Ecto neural progenitor cell (in vitro differentiated cells): ENCODE measurements around the gene VCAN.

Source experiments
- DNase-seq: peaks from one replicate; pipeline ENCODE4 v3.0.0-alpha.2; 2018; ENCODE audit warnings: low spot score

The VCAN gene

GRCh38 chr5:83467371-83468035 is 4.0 kb upstream of the VCAN start:
- DNase-seq: no peak

DNA sequence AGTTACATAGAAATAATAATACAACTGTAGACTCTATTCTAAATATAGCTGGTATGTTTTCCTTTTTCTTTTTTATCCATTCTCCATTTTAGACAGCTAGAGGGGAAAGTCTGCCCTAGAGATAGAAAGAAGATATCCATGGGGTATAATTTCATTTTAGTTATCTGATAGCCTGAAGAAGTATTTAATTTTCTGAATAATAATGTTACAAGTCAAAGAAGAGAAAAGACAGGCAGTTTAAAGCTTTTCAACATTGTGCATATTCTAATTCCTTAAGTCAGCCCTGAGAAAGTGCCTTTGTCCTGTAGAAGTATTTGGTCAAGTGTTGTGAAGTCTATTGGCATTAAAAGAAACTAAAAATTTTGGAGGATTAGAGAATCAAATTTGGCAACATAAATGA is 2.5 kb upstream of the VCAN start:
- DNase-seq: no peak

- DNase-seq: peak; percentile 69
Observed at GRCh38 chr5:83470526-83471404, 779 bp upstream of the VCAN start.

- DNase-seq: no peak
Observed at GRCh38 chr5:83472213-83472507, 616 bp downstream of the VCAN start.

DNA sequence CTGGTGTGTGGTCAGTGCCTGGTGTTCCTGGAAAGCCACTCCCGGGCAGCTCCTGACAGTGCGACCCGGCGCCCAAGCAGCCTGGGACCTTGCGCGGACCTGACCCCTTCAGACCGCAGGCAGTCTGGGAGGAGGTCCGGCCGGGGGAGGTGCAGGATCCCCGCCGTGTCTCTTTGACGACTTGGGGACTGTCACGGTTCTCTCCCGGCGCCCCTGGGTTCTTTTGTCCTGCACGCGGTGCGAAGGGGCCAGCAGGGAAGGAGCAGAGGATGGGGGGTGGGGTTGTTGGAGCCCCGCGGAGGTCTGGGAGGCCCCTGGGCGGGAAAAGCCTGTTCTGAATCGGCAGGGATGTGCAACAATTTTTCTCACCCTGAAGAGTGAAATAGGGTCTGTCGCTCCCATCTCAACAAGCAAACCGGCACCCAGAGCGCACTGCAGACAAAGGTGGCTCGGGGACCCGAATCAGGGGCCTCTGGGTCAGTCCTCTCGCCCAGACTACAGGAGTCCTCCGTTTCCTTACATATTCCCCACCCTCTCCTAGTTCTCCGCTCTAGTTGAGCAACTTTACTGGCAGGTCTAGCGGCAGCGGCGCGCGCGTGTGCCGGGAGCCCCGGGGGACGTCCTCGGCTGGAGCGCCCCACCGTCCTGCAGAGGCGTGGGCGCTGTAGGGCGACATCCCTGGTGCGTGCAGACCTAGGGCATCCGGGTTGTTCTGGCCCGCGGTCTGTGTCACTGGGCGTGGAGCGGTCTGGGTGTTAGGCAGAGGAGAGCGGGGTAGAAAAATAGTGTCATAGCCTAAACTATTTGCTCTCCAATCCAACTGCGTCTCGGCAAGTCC is 1.2 kb downstream of the VCAN start:
- peak; percentile 79 for DNase-seq

DNA sequence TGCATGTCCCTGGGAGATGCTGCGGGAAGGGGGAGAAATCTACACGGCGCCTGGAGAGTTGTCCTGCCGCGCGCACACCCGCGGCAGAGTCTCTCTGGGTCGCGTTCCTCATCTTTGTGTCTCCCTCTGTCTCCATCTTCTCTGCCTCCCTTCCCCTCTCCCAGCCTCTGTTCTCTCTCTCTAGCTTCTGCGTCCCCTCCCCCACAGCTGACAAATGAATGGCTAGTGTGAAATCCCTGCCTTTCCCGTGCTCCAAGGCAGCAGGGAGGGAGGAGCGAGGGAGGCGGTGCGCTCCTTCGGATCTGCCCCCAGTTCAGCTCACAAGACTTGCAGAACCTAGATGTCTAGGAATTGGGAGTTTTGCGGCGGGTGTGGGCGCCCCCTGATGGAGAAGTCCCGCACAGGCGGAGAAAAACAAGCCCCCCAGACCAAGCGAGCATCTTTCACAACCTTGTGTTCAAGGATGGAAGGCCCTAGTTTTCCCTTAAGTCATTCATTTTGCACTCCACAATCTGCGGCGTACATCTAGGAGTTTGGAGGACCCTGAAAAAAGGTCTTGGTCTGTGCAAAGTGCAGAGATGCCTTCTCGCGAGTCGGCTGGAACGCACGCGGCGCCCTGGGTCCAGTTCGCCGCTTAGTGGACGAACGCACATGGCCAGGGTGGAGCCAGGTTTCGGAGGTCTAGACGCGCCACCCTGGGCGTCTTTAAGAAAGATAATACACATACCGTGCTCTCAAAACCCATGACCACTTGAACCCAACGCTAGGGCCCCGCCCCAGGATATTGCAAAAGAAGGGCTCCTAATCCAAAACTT is 2.0 kb downstream of the VCAN start:
- peak; percentile 96 for DNase-seq

DNA sequence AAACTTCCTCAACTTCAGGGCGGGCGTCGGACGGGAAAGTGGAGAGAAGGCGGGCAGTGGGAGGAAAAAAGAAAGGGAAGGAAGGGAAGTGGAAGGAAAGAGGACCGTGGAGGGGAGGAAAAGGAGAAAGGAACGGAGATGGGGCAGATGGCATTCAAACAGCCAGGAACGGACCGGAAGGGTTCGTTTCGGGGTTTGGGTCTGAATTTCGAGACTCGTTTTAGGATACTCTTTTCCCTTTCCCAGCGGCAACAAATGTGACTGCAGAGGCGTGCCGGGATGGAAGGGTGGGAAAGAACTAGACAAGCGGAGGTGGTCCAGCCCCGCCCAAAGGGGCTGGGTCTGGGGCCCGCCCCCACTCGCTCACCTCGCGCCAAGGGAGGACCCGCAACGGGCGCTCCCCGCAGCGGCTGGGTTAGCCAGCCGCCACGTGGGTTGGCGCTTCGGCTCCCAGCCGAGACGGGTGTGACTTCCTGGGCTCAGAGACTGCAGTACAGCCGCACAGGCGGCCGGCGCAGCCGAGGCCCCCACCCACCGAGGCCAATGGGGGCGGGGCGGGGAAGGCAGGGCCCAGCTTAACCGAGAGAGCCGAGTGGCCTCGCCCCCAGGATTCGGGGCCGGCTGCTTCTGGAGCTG is 2.7 kb downstream of the VCAN start:
- peak; percentile 93 for DNase-seq

DNA sequence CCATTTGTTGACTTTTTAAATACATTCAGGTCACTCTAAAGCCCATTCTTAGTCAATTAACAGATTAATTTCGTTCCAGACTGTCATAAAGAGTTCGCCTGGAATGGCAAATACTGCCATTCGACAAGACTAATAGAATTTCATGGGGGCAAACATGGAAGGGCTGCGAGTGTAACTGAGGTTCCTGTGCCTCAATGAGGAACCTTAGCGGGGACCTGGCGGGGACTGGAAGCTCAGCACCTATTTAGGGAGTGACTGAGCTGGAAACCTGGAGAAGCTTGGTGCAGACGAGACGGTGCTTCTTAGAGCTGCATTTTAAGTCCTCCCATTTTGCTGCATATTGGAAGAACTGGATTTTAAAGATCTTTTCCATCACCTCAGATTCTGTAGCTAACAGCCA is 3.4 kb downstream of the VCAN start:
- no peak for DNase-seq

DNA sequence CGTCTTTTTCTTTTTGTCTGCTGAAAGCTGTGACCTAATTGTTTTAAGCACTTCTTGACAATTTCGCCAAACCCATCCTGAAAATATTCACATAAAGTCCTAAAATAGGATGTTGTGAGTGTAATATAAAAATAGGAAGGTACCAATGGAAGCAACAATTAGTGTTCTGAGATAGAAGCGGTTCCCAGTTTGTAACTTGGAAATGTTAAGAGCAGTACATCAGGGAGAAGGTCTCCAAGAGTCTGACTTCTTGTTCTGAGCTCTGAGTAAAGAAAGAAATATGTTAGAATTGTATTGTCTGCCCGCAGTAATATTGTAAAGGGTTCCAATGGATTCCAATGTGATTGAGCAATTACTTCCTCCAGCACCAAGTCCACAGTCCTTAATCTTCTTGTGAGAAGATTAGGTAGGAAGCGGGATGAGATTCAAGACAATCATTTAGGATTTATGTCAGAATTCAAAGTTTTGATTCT is 3.9 kb downstream of the VCAN start:
- no peak for DNase-seq

- no peak for DNase-seq
Observed at GRCh38 chr5:83475935-83476814, 4.6 kb downstream of the VCAN start.

- DNase-seq: no peak
Observed at GRCh38 chr5:83482961-83483360, 11.4 kb downstream of the VCAN start.

- no peak for DNase-seq
Observed at GRCh38 chr5:83484294-83484693, 12.8 kb downstream of the VCAN start.

GRCh38 chr5:83485842-83486241 is 14.3 kb downstream of the VCAN start:
- no peak for DNase-seq

DNA sequence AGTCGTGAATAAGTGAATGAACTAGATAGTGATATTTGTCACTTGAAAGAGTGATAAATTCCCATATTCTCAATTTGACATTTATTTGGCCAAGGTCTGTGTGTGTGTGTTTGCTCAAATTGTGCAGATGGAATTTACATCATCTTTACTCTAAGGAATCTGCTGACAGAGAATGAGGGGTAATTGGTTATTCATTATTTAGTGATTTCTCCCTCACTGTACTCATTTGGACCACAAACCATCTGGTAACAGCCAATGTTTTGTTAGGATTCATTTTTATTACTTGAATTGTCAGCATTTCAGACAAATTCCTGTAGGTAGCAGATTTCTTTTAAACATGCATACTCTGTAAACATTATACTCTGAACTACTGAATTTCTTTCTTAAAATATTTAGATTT is 15.6 kb downstream of the VCAN start:
- DNase-seq: no peak

DNA sequence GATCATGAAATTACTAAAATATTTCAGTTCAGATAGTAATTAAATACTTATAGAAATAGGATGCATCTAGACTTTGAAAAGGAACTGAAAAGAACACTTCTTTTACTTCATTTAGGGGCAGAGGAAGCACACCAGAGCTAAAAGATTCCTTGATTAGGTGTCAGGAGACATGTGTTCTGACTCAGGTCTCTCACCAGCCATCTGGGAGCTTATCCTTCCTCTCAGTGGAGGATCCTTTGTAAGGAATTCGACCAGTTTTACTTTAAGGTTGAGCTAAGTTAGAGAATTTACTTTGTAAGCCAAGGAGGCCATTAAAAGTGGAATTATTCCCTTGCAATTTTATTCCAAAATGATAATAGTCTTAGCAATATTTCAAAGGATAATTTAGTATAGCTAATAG is 16.7 kb downstream of the VCAN start:
- no peak for DNase-seq

GRCh38 chr5:83488821-83489220 is 17.3 kb downstream of the VCAN start:
- DNase-seq: no peak

- DNase-seq: no peak
Observed at GRCh38 chr5:83490203-83490602, 18.7 kb downstream of the VCAN start.

DNA sequence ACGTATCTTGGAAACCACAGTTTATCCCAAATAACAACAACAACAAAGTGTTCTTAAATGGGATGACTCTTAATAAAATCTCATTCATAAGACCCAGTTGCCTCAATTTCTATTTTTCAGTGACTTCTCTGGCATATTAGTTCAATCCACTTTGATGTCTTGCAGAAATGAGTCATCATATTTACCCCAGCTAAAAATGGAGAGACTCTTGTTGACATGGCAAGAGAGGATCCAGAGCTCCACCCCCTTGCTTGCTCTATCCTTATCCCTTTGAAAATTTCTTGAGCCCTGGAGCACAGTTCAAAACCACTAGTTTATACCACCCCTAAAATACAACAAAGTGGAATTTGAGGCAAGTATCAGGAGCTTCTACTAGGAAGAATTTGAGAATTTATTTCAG is 20.8 kb downstream of the VCAN start:
- no peak for DNase-seq

DNA sequence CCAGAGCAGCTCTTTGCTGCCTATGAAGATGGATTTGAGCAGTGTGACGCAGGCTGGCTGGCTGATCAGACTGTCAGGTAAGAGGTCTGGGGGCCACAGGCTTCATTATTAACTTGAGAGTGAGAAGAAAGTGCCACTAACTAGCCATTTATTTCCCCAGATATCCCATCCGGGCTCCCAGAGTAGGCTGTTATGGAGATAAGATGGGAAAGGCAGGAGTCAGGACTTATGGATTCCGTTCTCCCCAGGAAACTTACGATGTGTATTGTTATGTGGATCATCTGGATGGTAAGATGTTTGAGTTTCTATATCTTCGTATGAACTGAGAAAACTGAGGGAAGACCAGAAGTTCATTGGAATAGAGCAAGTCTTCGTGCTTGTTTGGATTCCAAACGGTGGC is 22.1 kb downstream of the VCAN start:
- DNase-seq: no peak

DNA sequence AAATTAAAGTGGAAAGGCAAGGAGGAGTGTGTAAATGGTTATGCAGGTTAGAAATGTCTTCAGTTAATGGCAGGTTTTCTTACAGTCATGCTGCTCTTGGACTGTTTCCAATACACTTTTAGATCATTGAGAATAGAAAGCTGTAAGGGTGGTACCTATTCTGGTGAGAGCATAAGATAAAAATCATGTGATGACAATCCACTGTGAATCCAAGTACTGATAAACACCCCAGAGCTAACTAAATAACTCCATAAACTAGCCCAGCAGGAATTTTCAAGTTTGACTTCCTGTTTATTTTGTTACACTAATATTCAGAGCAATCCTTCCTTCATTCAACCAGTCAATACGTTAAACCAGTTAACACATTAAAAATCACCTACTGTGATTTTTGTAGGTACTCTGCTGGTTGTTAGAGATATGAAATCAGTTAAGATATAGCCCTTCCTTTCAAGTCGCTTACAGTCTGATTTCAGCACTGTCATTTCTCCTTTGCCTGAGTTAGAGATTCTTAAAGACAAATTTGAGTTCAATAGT is 22.6 kb downstream of the VCAN start:
- DNase-seq: no peak
